Peyer's patch (tissue), 4 donors: ENCODE results near the gene AIG1. TPM values are rescaled to one million over a fixed set of nuclear protein-coding genes. Genes with fewer than 3 reads are reported as not detected.

Experiments
- DNase-seq, 3 donors: peaks; one replicate each; pipeline ENCODE4 v3.0.0-alpha.2; 2017 to 2019
- H3K27ac ChIP-seq, 4 donors: fragments of 200-600 bp; sonication (generic); one replicate each; pipeline ENCODE4 v1.5.1; 2016 to 2019
- H3K27me3 ChIP-seq, 2 donors: fragments of 200-600 bp; sonication (generic); one replicate each; pipeline ENCODE4 v1.5.1; 2019
- H3K36me3 ChIP-seq, 3 donors: fragments of 200-600 bp; sonication (generic); one replicate each; pipeline ENCODE4 v1.5.1; 2016 to 2019
- H3K4me1 ChIP-seq, 4 donors: fragments of 200-600 bp; sonication (generic); one replicate each; pipeline ENCODE4 v1.5.1; 2016 to 2019
- H3K4me3 ChIP-seq, 4 donors: fragments of 200-600 bp; sonication (generic); 1 replicate in 3 of 4; 2 replicates in 1 of 4; pipeline ENCODE4 v1.5.1; 2016 to 2019; ENCODE audit warnings: mild to moderate bottlenecking in 1 of 4
- H3K9me3 ChIP-seq, 4 donors: fragments of 200-600 bp; sonication (generic); one replicate each; pipeline ENCODE4 v1.5.1; 2016 to 2019; ENCODE audit warnings: mild to moderate bottlenecking in 1 of 4
- POLR2A ChIP-seq, 2 donors: fragments of 450-650 bp; IDR thresholded peaks; one replicate each; pipeline ENCODE4 v1.5.1; 2017; ENCODE audit warnings: antibody characterized with exemption in 2 of 2, mild to moderate bottlenecking in 2 of 2, moderate library complexity in 2 of 2
- total RNA-seq, 4 donors: library from RNA; depleted of rRNA; stranded (reverse); fragments of >200 nt; gene quantifications; one replicate each; pipeline ENCODE4 v1.1.0, GENCODE V29; 2016
- TF ChIP-seq, protein P1 (sequence below), 6 experiments: fragments of 450-650 bp in 4 of 6; fragments of 200-600 bp in 2 of 6; sonication (generic) in 1 of 6; IDR thresholded peaks; one replicate each; pipeline ENCODE4 v1.5.1; 2017 to 2019; ENCODE audit warnings: antibody characterized with exemption in 6 of 6, mild to moderate bottlenecking in 3 of 6, moderate library complexity in 1 of 6

The AIG1 gene
- total RNA-seq, 4 donors from 2014 or later: 9.1 to 133 (median 84.9) TPM

GRCh38 chr6:143205991-143206390 lies 145.3 kb downstream of the AIG1 start:
- no peaks in the 10 kb centered on the region for H3K36me3 ChIP-seq
- H3K4me3 ChIP-seq: no peak overlapping the region
- no peak for DNase-seq
- no peaks in the 10 kb centered on the region for H3K27me3 ChIP-seq
- no peaks in the 10 kb centered on the region for H3K4me1 ChIP-seq
- no peaks in the 10 kb centered on the region for H3K9me3 ChIP-seq
- TF ChIP-seq POLR2A (IDR thresholded peaks at IDR 0.05): no peak
- TF ChIP-seq, protein P1, sequence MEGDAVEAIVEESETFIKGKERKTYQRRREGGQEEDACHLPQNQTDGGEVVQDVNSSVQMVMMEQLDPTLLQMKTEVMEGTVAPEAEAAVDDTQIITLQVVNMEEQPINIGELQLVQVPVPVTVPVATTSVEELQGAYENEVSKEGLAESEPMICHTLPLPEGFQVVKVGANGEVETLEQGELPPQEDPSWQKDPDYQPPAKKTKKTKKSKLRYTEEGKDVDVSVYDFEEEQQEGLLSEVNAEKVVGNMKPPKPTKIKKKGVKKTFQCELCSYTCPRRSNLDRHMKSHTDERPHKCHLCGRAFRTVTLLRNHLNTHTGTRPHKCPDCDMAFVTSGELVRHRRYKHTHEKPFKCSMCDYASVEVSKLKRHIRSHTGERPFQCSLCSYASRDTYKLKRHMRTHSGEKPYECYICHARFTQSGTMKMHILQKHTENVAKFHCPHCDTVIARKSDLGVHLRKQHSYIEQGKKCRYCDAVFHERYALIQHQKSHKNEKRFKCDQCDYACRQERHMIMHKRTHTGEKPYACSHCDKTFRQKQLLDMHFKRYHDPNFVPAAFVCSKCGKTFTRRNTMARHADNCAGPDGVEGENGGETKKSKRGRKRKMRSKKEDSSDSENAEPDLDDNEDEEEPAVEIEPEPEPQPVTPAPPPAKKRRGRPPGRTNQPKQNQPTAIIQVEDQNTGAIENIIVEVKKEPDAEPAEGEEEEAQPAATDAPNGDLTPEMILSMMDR (IDR thresholded peaks at IDR 0.05): no peak
- H3K27ac ChIP-seq: no peak overlapping the region

DNA sequence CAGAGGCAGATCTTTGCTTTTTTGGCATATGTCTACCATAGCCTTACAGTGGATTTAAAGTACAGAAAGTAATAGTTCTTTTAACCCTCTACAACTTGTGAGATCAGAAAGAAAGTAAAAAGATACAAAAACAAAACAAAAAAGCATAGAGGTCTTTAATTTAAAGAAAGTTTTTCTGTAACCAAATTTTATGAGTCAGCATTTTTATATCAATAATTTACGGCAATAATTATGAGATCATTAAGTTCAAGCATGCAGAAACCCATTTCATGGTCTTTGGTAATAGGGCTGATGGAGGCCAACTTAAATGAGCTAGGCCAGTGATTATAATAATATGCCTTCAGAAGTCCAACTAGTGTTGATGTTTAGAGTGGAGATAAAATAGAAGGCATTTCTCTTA lies 145.9 kb downstream of the AIG1 start:
- Histone ChIP-seq H3K4me3 (no peak overlapping the region), H3K27me3 (no peaks in the 10 kb centered on the region), H3K36me3 (no peaks in the 10 kb centered on the region), H3K9me3 (no peaks in the 10 kb centered on the region), H3K4me1 (no peaks in the 10 kb centered on the region), H3K27ac (no peak overlapping the region)
- TF ChIP-seq, protein P1 (IDR thresholded peaks at IDR 0.05): no peak
- no peak for TF ChIP-seq POLR2A (IDR thresholded peaks at IDR 0.05)
- no peak for DNase-seq

GRCh38 chr6:143210420-143210819 lies 149.7 kb downstream of the AIG1 start:
- Histone ChIP-seq H3K4me1 (no peaks in the 10 kb centered on the region), H3K27me3 (no peaks in the 10 kb centered on the region), H3K4me3 (no peak overlapping the region), H3K9me3 (no peaks in the 10 kb centered on the region), H3K27ac (no peak overlapping the region), H3K36me3 (no peaks in the 10 kb centered on the region)
- no peak for DNase-seq
- TF ChIP-seq, protein P1 (IDR thresholded peaks at IDR 0.05): no peak
- no peak for TF ChIP-seq POLR2A (IDR thresholded peaks at IDR 0.05)

- DNase-seq: no peak
- H3K4me1 ChIP-seq: no peaks in the 10 kb centered on the region
- H3K27me3 ChIP-seq: no peaks in the 10 kb centered on the region
- no peaks in the 10 kb centered on the region for H3K36me3 ChIP-seq
- TF ChIP-seq, protein P1 (IDR thresholded peaks at IDR 0.05): no peak
- TF ChIP-seq POLR2A (IDR thresholded peaks at IDR 0.05): no peak
- H3K4me3 ChIP-seq: no peak overlapping the region
- H3K9me3 ChIP-seq: no peaks in the 10 kb centered on the region
- no peak overlapping the region for H3K27ac ChIP-seq
These were observed 153.2 kb downstream of the AIG1 start for GRCh38 chr6:143213859-143214376.

DNA sequence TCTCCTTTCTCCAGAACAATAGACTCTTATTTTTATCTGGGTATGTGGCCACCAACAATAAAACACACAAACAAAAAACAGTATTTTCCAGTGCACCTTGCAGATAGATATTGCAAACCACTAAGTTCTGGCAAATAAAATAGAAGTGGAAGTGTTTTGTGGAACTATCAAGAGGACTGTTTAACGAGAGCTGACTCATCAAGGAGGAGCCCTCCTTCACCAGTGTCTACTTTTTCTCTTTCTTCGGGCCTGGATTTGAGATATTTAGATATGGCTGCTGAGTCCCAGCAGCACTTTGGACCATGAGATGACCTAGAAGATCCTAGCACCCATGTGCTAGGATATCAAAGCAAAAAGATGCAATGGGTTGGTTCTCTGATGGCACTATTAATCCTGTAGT lies 154.7 kb downstream of the AIG1 start:
- H3K9me3 ChIP-seq: no peaks in the 10 kb centered on the region
- no peak for DNase-seq
- no peak for TF ChIP-seq POLR2A (IDR thresholded peaks at IDR 0.05)
- TF ChIP-seq, protein P1 (IDR thresholded peaks at IDR 0.05): no peak

GRCh38 chr6:143215771-143216170 lies 155.1 kb downstream of the AIG1 start:
- H3K36me3 ChIP-seq: no peaks in the 10 kb centered on the region
- no peak overlapping the region for H3K27ac ChIP-seq
- H3K4me1 ChIP-seq: no peaks in the 10 kb centered on the region
- H3K27me3 ChIP-seq: no peaks in the 10 kb centered on the region
- no peak for DNase-seq
- no peaks in the 10 kb centered on the region for H3K9me3 ChIP-seq
- no peak overlapping the region for H3K4me3 ChIP-seq
- TF ChIP-seq POLR2A (IDR thresholded peaks at IDR 0.05): no peak
- TF ChIP-seq, protein P1 (IDR thresholded peaks at IDR 0.05): no peak

More for the DNA sequence above, 154.7 kb downstream of the AIG1 start:
- Histone ChIP-seq H3K4me3 (no peak overlapping the region), H3K27ac (no peak overlapping the region), H3K36me3 (no peaks in the 10 kb centered on the region), H3K4me1 (no peaks in the 10 kb centered on the region), H3K27me3 (no peaks in the 10 kb centered on the region)
